KOPT-K1 (cell line): ENCODE results near the gene SEC62.

Source experiments
- H3K27ac ChIP-seq: fragments of 200-600 bp; sonication (generic); 2 replicates; pipeline ENCODE4 v1.5.1; 2016; ENCODE audit warnings: antibody characterized with exemption, mild to moderate bottlenecking, low read depth, low read length; ENCODE audit not compliant: poor library complexity, severe bottlenecking
- H3K36me3 ChIP-seq: fragments of 200-600 bp; sonication (generic); 2 replicates; pipeline ENCODE4 v1.5.1; 2017; ENCODE audit warnings: antibody characterized with exemption, mild to moderate bottlenecking, low read length, moderate library complexity; ENCODE audit not compliant: insufficient read depth
- H3K9me3 ChIP-seq: fragments of 200-600 bp; sonication (generic); 2 replicates; pipeline ENCODE4 v1.5.1; 2017; ENCODE audit warnings: antibody characterized with exemption, low read length, mild to moderate bottlenecking; ENCODE audit not compliant: insufficient read depth, poor library complexity, severe bottlenecking

The SEC62 gene

GRCh38 chr3:169953462-169954141 lies 13.0 kb upstream of the SEC62 start:
- H3K36me3 ChIP-seq: no peaks in the 10 kb centered on the region
- H3K27ac ChIP-seq: no peak overlapping the region

GRCh38 chr3:169954142-169954756 lies 12.4 kb upstream of the SEC62 start:
- Histone ChIP-seq H3K27ac (no peak overlapping the region), H3K9me3 (no peaks in the 10 kb centered on the region), H3K36me3 (no peaks in the 10 kb centered on the region)

More at GRCh38 chr3:169953462-169954141, 13.0 kb upstream of the SEC62 start:
- no peaks in the 10 kb centered on the region for H3K9me3 ChIP-seq

- Histone ChIP-seq H3K9me3 (no peaks in the 10 kb centered on the region), H3K36me3 (no peaks in the 10 kb centered on the region), H3K27ac (no peak overlapping the region)
Observed at GRCh38 chr3:169955406-169955805, 11.2 kb upstream of the SEC62 start.

- no peak overlapping the region for H3K27ac ChIP-seq
- H3K36me3 ChIP-seq: 0 out of 2 replicates have a peak, but pooled peaks cover 1% of the 10 kb centered on the region
- no peaks in the 10 kb centered on the region for H3K9me3 ChIP-seq
Observed at GRCh38 chr3:169964176-169964575, 2.4 kb upstream of the SEC62 start.

GRCh38 chr3:169965562-169966427 lies 812 bp upstream of the SEC62 start:
- Histone ChIP-seq H3K36me3 (peaks cover 11% of the 10 kb centered on the region; the same call in 1 of the 2 replicates), H3K27ac (peak overlapping the region; percentile 55), H3K9me3 (no peaks in the 10 kb centered on the region)

GRCh38 chr3:169966951-169967915 lies 626 bp downstream of the SEC62 start:
- Histone ChIP-seq H3K9me3 (no peaks in the 10 kb centered on the region), H3K36me3 (peaks cover 15% of the 10 kb centered on the region), H3K27ac (peak overlapping the region; percentile 55)

- Histone ChIP-seq H3K9me3 (no peaks in the 10 kb centered on the region), H3K27ac (no peak overlapping the region), H3K36me3 (peaks cover 15% of the 10 kb centered on the region)
Observed at GRCh38 chr3:169968224-169968885, 1.7 kb downstream of the SEC62 start.

- no peaks in the 10 kb centered on the region for H3K9me3 ChIP-seq
- peaks cover 22% of the 10 kb centered on the region for H3K36me3 ChIP-seq
- no peak overlapping the region for H3K27ac ChIP-seq
Observed at GRCh38 chr3:169969174-169970095, 2.8 kb downstream of the SEC62 start.

- H3K9me3 ChIP-seq: no peaks in the 10 kb centered on the region
- H3K36me3 ChIP-seq: peaks cover 36% of the 10 kb centered on the region
- no peak overlapping the region for H3K27ac ChIP-seq
Observed at GRCh38 chr3:169970847-169971246, 4.2 kb downstream of the SEC62 start.

- peaks cover 43% of the 10 kb centered on the region for H3K36me3 ChIP-seq
- no peak overlapping the region for H3K27ac ChIP-seq
- H3K9me3 ChIP-seq: no peaks in the 10 kb centered on the region
Observed at GRCh38 chr3:169971522-169971921, 4.9 kb downstream of the SEC62 start.

- Histone ChIP-seq H3K36me3 (peaks cover 98% of the 10 kb centered on the region), H3K27ac (no peak overlapping the region)
Observed at GRCh38 chr3:169980055-169980454, 13.4 kb downstream of the SEC62 start.

GRCh38 chr3:169984292-169984691 lies 17.7 kb downstream of the SEC62 start:
- Histone ChIP-seq H3K36me3 (peaks cover 98% of the 10 kb centered on the region), H3K27ac (no peak overlapping the region), H3K9me3 (no peaks in the 10 kb centered on the region)

More at GRCh38 chr3:169980055-169980454, 13.4 kb downstream of the SEC62 start:
- no peaks in the 10 kb centered on the region for H3K9me3 ChIP-seq

GRCh38 chr3:169990431-169990830 lies 23.8 kb downstream of the SEC62 start:
- Histone ChIP-seq H3K27ac (no peak overlapping the region), H3K9me3 (no peaks in the 10 kb centered on the region), H3K36me3 (peaks cover 93% of the 10 kb centered on the region)
